Measurements from ENCODE around the gene TMEM233. TPM values are rescaled to one million over a fixed set of nuclear protein-coding genes. Genes with fewer than 3 reads are reported as not detected.

TMEM233 gene
- total and polyA plus RNA-seq, 8 donors, result 0.10 to 0.92 (median 0.22) TPM; not detected in 4

- Histone ChIP-seq H3K36me3 (no peaks in the 10 kb centered on the region), H3K4me3 (no peak overlapping the region), H3K27me3 (peaks cover 0 to 32% (median 20%) of the 10 kb centered on the region in 3 donors), H3K4me1 (peaks cover 0 to 13% (median 4%) of the 10 kb centered on the region in 4 donors), H3K27ac (no peak overlapping the region), H3K9me3 (no peaks in the 10 kb centered on the region)
- TF ChIP-seq, protein P1, sequence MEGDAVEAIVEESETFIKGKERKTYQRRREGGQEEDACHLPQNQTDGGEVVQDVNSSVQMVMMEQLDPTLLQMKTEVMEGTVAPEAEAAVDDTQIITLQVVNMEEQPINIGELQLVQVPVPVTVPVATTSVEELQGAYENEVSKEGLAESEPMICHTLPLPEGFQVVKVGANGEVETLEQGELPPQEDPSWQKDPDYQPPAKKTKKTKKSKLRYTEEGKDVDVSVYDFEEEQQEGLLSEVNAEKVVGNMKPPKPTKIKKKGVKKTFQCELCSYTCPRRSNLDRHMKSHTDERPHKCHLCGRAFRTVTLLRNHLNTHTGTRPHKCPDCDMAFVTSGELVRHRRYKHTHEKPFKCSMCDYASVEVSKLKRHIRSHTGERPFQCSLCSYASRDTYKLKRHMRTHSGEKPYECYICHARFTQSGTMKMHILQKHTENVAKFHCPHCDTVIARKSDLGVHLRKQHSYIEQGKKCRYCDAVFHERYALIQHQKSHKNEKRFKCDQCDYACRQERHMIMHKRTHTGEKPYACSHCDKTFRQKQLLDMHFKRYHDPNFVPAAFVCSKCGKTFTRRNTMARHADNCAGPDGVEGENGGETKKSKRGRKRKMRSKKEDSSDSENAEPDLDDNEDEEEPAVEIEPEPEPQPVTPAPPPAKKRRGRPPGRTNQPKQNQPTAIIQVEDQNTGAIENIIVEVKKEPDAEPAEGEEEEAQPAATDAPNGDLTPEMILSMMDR (IDR thresholded peaks at IDR 0.05), result no peak
- TF ChIP-seq POLR2AphosphoS5 (IDR thresholded peaks at IDR 0.05) (no peak), EP300 (IDR thresholded peaks at IDR 0.05) (no peak), POLR2A (IDR thresholded peaks at IDR 0.05) (no peak)
- 70 to 85% (median 79%) methylated on average over 4 of the region's 4 CpGs for WGBS, 5 donors
- no peak for DNase-seq
- intact Hi-C loops (cut with DNase I; ENCODE audit: low total_unique reads), result no loop called here
Measured at GRCh38 chr12:119589634-119590033, 3.9 kb upstream of the TMEM233 start.

DNA sequence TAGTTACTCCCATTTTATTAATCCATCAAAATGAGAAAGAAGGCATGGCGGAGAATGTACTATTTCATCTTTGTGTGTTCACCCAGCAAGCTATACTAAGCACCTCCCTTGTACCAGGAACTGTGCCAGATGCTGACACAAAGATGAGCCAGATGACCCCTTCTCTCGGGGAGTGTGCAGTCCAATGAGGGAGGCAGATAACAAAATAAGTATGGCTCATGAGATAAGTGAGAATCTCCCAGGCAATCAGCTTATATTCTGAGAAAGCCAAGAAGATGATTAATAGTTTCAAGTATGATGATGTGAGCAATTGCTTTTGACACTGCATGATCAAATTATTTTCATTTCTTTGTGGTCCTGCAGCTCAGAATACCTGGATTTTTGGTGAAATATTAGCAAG lies 1.3 kb upstream of the TMEM233 start:
- WGBS, 5 donors, result 62 to 72% (median 68%) methylated on average over 2 of the region's 2 CpGs
- H3K27ac ChIP-seq, result no peak overlapping the region
- no peaks in the 10 kb centered on the region for H3K9me3 ChIP-seq
- intact Hi-C loops (cut with DNase I; ENCODE audit: low total_unique reads), result no loop called here
- H3K4me3 ChIP-seq, result no peak overlapping the region
- DNase-seq, result peak in 1 of 2 donors; percentile 20
- H3K36me3 ChIP-seq, result no peaks in the 10 kb centered on the region
- TF ChIP-seq POLR2AphosphoS5 (IDR thresholded peaks at IDR 0.05) (no peak), EP300 (IDR thresholded peaks at IDR 0.05) (no peak), POLR2A (IDR thresholded peaks at IDR 0.05) (no peak)
- TF ChIP-seq, protein P1 (IDR thresholded peaks at IDR 0.05), result no peak
- H3K27me3 ChIP-seq, result peaks cover 7 to 58% (median 36%) of the 10 kb centered on the region in 3 donors
- peaks cover 0 to 23% (median 12%) of the 10 kb centered on the region in 4 donors for H3K4me1 ChIP-seq

- peak in 1 of 2 donors; percentile 9 for DNase-seq
- Histone ChIP-seq H3K4me1 (peaks cover 0 to 23% (median 12%) of the 10 kb centered on the region in 4 donors), H3K4me3 (peak overlapping the region; percentile 25 to 44 (median 34)), H3K27ac (peak overlapping the region in 2 of 5 donors; percentile 7 to 60), H3K27me3 (peaks cover 7 to 67% (median 36%) of the 10 kb centered on the region in 3 donors), H3K9me3 (no peaks in the 10 kb centered on the region), H3K36me3 (no peaks in the 10 kb centered on the region)
- intact Hi-C loops (cut with DNase I; ENCODE audit: low total_unique reads), result no loop called here
- WGBS, 5 donors, result 2 to 4% (median 3%) methylated on average over 22 of the region's 22 CpGs
- TF ChIP-seq EP300 (IDR thresholded peaks at IDR 0.05) (no peak), POLR2A (IDR thresholded peaks at IDR 0.05) (no peak), POLR2AphosphoS5 (IDR thresholded peaks at IDR 0.05) (no peak)
- TF ChIP-seq, protein P1 (IDR thresholded peaks at IDR 0.05), result no peak
Measured at GRCh38 chr12:119594399-119594730, 791 bp downstream of the TMEM233 start.

- peak in 1 of 2 donors; percentile 34 for DNase-seq
- intact Hi-C loops (cut with DNase I; ENCODE audit: low total_unique reads), result no loop called here
- Histone ChIP-seq H3K36me3 (no peaks in the 10 kb centered on the region), H3K4me3 (peak overlapping the region; percentile 25 to 44 (median 34)), H3K9me3 (no peaks in the 10 kb centered on the region), H3K27ac (peak overlapping the region in 4 of 5 donors; percentile 4 to 60 (median 14)), H3K4me1 (peaks cover 0 to 23% (median 12%) of the 10 kb centered on the region in 4 donors), H3K27me3 (peaks cover 7 to 67% (median 36%) of the 10 kb centered on the region in 3 donors)
- TF ChIP-seq, protein P1 (IDR thresholded peaks at IDR 0.05), result no peak
- no peak for TF ChIP-seq POLR2AphosphoS5 (IDR thresholded peaks at IDR 0.05)
- no peak for TF ChIP-seq EP300 (IDR thresholded peaks at IDR 0.05)
- no peak for TF ChIP-seq POLR2A (IDR thresholded peaks at IDR 0.05)
- 1 to 4% (median 3%) methylated on average over 32 to 49 of the region's 49 CpGs for WGBS, 5 donors
Measured at GRCh38 chr12:119594772-119595445, 1.3 kb downstream of the TMEM233 start.
